ENCODE results near the gene GABRG3. TPM values are rescaled to one million over a fixed set of nuclear protein-coding genes. Genes with fewer than 3 reads are reported as not detected.

The GABRG3 gene
- total RNA-seq, 4 donors from 2014 or later: 0.97 to 3.9 (median 3.6) TPM; not detected in 1

DNA sequence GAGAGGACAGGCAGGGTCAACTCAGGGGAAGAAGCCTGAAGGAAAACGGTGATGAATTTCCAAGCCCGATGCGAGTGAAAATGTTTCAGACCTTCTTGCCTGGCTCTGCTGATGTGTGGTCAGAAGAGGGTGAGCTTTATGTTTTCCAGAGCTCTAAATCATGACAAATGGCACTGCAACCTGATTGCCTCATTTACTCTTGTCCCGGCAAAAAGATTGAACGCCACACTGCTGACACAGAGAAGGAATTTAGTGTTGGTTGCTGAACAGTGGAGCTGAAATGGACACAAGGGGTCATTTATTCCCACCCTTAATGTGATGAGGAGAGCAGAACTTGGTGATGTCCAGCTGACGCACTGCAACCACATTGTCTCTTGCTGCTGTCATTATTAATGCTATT is 36.1 kb upstream of the GABRG3 start:
- 78% methylated on average over 6 of the region's 6 CpGs for WGBS
- DNase-seq (ENCODE audit: low spot score in 2 of 2): no peak
- Histone ChIP-seq H3K4me3 (no peak overlapping the region), H3K27me3 (no peaks in the 10 kb centered on the region), H3K27ac (no peak overlapping the region), H3K4me1 (no peaks in the 10 kb centered on the region), H3K36me3 (no peaks in the 10 kb centered on the region), H3K9me3 (no peaks in the 10 kb centered on the region)
- no peak for TF ChIP-seq EP300 (IDR thresholded peaks at IDR 0.05)
- TF ChIP-seq POLR2AphosphoS5 (IDR thresholded peaks at IDR 0.05): no peak
- TF ChIP-seq CTCF (IDR thresholded peaks at IDR 0.05): no peak
- TF ChIP-seq POLR2A (IDR thresholded peaks at IDR 0.05): no peak

- no peaks in the 10 kb centered on the region for H3K4me1 ChIP-seq
- H3K9me3 ChIP-seq: no peaks in the 10 kb centered on the region
- no peak overlapping the region for H3K4me3 ChIP-seq
- TF ChIP-seq POLR2AphosphoS5 (IDR thresholded peaks at IDR 0.05) (no peak), POLR2A (IDR thresholded peaks at IDR 0.05) (no peak), EP300 (IDR thresholded peaks at IDR 0.05) (no peak), CTCF (IDR thresholded peaks at IDR 0.05) (no peak)
- no peak for DNase-seq (ENCODE audit: low spot score in 2 of 2)
- no peaks in the 10 kb centered on the region for H3K36me3 ChIP-seq
- no peak overlapping the region for H3K27ac ChIP-seq
- no peaks in the 10 kb centered on the region for H3K27me3 ChIP-seq
- 89% methylated on average over 12 of the region's 12 CpGs for WGBS
Observed at GRCh38 chr15:26935322-26935721, 35.7 kb upstream of the GABRG3 start.

- Histone ChIP-seq H3K27me3 (no peaks in the 10 kb centered on the region), H3K9me3 (no peaks in the 10 kb centered on the region), H3K27ac (no peak overlapping the region), H3K4me1 (no peaks in the 10 kb centered on the region), H3K4me3 (no peak overlapping the region), H3K36me3 (no peaks in the 10 kb centered on the region)
- TF ChIP-seq POLR2A (IDR thresholded peaks at IDR 0.05) (no peak), EP300 (IDR thresholded peaks at IDR 0.05) (no peak), CTCF (IDR thresholded peaks at IDR 0.05) (no peak), POLR2AphosphoS5 (IDR thresholded peaks at IDR 0.05) (no peak)
- no peak for DNase-seq (ENCODE audit: low spot score in 2 of 2)
- WGBS: 86% methylated on average over 5 of the region's 5 CpGs
Observed at GRCh38 chr15:26936502-26936901, 34.5 kb upstream of the GABRG3 start.

- Histone ChIP-seq H3K36me3 (no peaks in the 10 kb centered on the region), H3K9me3 (no peaks in the 10 kb centered on the region), H3K4me3 (no peak overlapping the region), H3K4me1 (no peaks in the 10 kb centered on the region), H3K27ac (no peak overlapping the region), H3K27me3 (no peaks in the 10 kb centered on the region)
- TF ChIP-seq POLR2AphosphoS5 (IDR thresholded peaks at IDR 0.05) (no peak), EP300 (IDR thresholded peaks at IDR 0.05) (no peak), POLR2A (IDR thresholded peaks at IDR 0.05) (no peak), CTCF (IDR thresholded peaks at IDR 0.05) (no peak)
- 84% methylated on average over 13 of the region's 13 CpGs for WGBS
- no peak for DNase-seq (ENCODE audit: low spot score in 2 of 2)
Observed at GRCh38 chr15:26937134-26937533, 33.8 kb upstream of the GABRG3 start.

DNA sequence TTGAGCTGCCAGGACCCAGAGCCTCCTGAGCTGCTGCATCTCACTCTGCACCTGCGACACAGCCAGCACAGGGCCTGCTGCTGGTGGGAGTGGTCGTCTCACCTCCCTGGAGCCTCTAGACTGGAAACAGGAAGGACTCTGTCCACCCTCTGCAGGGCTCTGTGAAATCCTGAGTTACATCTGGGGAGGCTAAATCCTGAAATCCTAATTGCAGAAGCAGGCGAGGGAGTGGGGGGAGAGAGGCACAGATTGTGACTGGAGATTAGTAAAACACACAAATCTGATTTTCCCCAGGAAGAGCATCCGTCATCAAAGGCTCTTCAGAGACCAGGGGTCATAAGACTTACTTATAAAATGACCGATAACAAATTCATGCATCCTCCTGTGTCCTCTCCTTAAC is 31.6 kb upstream of the GABRG3 start:
- Histone ChIP-seq H3K36me3 (no peaks in the 10 kb centered on the region), H3K27me3 (no peaks in the 10 kb centered on the region), H3K4me3 (no peak overlapping the region), H3K9me3 (no peaks in the 10 kb centered on the region), H3K4me1 (no peaks in the 10 kb centered on the region), H3K27ac (no peak overlapping the region)
- TF ChIP-seq CTCF (IDR thresholded peaks at IDR 0.05): no peak
- no peak for TF ChIP-seq EP300 (IDR thresholded peaks at IDR 0.05)
- TF ChIP-seq POLR2AphosphoS5 (IDR thresholded peaks at IDR 0.05): no peak
- no peak for TF ChIP-seq POLR2A (IDR thresholded peaks at IDR 0.05)
- DNase-seq (ENCODE audit: low spot score in 2 of 2): no peak
- WGBS: 68% methylated on average over 5 of the region's 5 CpGs
